Measurements from ENCODE around the gene PPP6R2. TPM values are rescaled to one million over a fixed set of nuclear protein-coding genes. Genes with fewer than 3 reads are reported as not detected.
A peak's percentile ranks its signal among the peaks of the same experiment; 100 is the strongest.

Gene PPP6R2
- total RNA-seq, 5 donors from 2014 or later (not counting 1 experiment from before 2014, with no cell fraction given): 71.2 to 105 (median 96.8) TPM

DNA sequence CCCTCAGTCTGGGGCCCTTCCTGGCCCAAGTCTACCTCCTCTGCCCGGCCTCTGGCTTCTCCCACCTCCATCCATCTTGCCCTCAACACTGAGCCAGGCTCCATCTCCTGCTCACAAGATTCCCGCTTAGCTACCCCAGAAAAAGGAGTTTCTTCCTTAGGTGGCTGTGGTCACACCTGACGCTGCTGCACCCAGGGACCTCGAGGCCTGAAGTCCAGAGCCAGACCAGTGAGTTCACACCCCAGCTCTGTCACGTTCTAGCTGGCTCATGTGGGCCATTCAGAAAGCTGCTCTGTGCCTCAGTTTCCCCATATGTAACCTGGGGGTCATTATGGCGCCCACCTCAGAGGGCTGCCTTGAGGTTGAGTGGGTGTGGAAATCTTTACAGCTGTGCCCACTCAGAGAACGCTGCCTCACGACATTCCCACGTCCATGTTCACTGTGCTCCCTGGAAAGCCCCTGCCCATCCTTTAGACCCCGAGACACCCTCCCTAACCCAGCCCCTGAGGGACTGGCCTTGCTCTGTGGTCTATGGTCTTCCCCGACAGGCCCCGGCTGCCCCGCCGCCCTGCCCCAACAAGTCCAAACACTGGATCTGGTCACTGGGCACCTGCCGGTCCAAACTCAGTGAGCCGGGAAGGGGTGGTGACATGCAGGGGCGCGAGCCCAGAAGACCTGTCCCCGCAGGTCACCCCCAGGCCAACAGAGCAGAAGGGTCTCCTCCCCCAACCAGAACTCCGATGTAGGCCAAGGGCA is 45.4 kb upstream of the PPP6R2 start:
- H3K9me3 ChIP-seq: no peaks in the 10 kb centered on the region
- Mint-ChIP-seq H3K4me1 (peaks cover 3 to 4% (median 4%) of the 10 kb centered on the region in 3 donors), H3K27ac (no peak overlapping the region), H3K4me3 (no peak overlapping the region), H3K36me3 (no peaks in the 10 kb centered on the region), H3K27me3 (peaks cover 12 to 25% of the 10 kb centered on the region in 2 donors), H3K9me3 (no peaks in the 10 kb centered on the region)
- peaks cover 0 to 13% of the 10 kb centered on the region in 2 experiments for H3K4me1 ChIP-seq (ENCODE audit: control insufficient read depth in 1 of 2, extremely low read depth in 1 of 2, insufficient read depth in 2 of 2, low read length in 2 of 2)
- H3K36me3 ChIP-seq (ENCODE audit: control insufficient read depth in 2 of 2, extremely low read depth in 1 of 2, insufficient read depth in 1 of 2, low read length in 1 of 2): no peaks in the 10 kb centered on the region
- POLR2A ChIA-PET: no interaction called here
- DNase-seq (no peak), ATAC-seq (replicated peaks in 1 of 4) (no peak)
- peaks cover 0 to 57% of the 10 kb centered on the region in 2 experiments for H3K27me3 ChIP-seq (replicated peaks in 1 of 2; ENCODE audit: control insufficient read depth in 2 of 2, extremely low read depth in 1 of 2, insufficient read depth in 2 of 2, low read length in 1 of 2)
- WGBS (ENCODE audit: insufficient coverage): 91% methylated on average over 10 of the region's 20 CpGs
- CTCF ChIA-PET: no interaction called here
- H3K4me3 ChIP-seq (ENCODE audit: control insufficient read depth in 1 of 2, extremely low read depth in 1 of 2, low read length in 1 of 2): no peak overlapping the region
- no peak overlapping the region for H3K27ac ChIP-seq (ENCODE audit: low read length)

DNA sequence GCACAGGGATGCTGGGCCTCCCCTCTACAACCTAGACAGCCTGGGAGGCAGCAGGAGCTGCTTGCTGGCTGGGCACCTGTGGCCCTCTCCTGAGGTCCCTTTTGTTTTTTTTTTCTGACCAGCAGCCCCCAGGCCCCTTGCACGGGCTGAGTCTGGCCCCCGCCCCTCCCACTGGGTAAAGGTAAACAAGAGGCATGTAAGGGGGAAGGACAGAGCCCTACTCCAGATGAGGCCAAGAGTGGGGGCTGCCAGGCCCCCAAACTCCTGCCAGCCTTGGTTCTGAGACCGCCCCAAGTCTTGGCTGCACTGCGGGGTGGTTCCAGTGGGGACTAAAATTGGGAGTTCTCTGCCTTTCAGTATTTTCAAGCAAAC is 44.9 kb upstream of the PPP6R2 start:
- H3K36me3 Mint-ChIP-seq: no peaks in the 10 kb centered on the region
- Histone ChIP-seq H3K4me1 (ENCODE audit: control insufficient read depth in 1 of 2, extremely low read depth in 1 of 2, insufficient read depth in 2 of 2, low read length in 2 of 2) (peaks cover 0 to 8% of the 10 kb centered on the region in 2 experiments), H3K36me3 (ENCODE audit: control insufficient read depth in 2 of 2, extremely low read depth in 1 of 2, insufficient read depth in 1 of 2, low read length in 1 of 2) (no peaks in the 10 kb centered on the region), H3K9me3 (no peaks in the 10 kb centered on the region), H3K27ac (ENCODE audit: low read length) (no peak overlapping the region), H3K27me3 (replicated peaks in 1 of 2; ENCODE audit: control insufficient read depth in 2 of 2, extremely low read depth in 1 of 2, insufficient read depth in 2 of 2, low read length in 1 of 2) (peaks cover 0 to 58% of the 10 kb centered on the region in 2 experiments), H3K4me3 (ENCODE audit: control insufficient read depth in 1 of 2, extremely low read depth in 1 of 2, low read length in 1 of 2) (no peak overlapping the region)
- H3K27me3 Mint-ChIP-seq: peaks cover 9 to 22% of the 10 kb centered on the region in 2 donors
- H3K27ac Mint-ChIP-seq: no peak overlapping the region
- POLR2A ChIA-PET: no interaction called here
- H3K4me3 Mint-ChIP-seq: peak overlapping the region in 1 of 3 donors; percentile 45
- H3K9me3 Mint-ChIP-seq: no peaks in the 10 kb centered on the region
- no peaks in the 10 kb centered on the region for H3K4me1 Mint-ChIP-seq
- WGBS (ENCODE audit: insufficient coverage): 88% methylated on average over 4 of the region's 4 CpGs
- CTCF ChIA-PET: no interaction called here
- no peak for DNase-seq
- no peak for ATAC-seq (replicated peaks in 1 of 4)

DNA sequence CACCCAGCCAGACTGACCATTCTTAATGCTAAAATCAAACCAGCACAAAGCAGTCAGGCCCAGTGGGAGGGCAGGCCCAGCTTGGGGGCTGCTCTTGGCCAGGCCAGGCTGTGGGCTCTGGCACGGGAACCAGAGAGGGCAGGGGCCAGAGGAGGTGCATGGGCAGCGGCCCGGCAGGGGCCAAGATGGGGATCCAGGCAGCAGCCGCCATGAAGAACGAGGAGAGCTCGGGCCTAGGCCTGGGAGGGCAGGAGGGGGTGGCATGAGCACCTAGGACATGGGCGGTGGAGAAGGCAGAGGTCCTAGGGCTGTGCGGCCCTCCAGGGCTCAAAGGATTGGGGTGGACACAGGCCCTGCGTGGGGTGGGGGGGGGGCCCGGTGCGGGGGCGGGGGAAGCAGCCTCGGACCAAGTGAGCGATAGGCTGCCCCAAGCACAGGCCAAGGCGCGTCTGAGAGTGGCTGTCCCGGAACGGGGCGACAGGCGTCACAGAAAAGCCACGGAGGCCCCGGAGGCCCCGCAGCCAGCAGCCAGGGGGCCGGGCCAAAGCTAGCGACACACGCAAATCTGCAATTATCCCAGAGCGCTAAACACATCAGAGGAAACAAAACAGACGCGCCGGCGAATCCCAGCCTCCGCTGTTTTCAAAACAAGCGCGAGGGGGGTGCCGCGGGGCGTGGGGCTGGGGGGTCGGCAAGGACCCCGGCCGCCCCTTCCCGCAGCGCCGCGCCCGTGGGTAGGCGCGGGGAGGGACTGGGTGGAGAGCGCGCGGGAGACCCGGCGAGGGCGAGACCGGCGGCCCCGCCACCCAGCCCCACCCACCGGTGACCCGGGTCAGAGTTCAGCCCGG is 44.0 kb upstream of the PPP6R2 start:
- peaks cover 0 to 3% of the 10 kb centered on the region in 2 experiments for H3K4me1 ChIP-seq (ENCODE audit: control insufficient read depth in 1 of 2, extremely low read depth in 1 of 2, insufficient read depth in 2 of 2, low read length in 2 of 2)
- no peak overlapping the region for H3K27ac Mint-ChIP-seq
- peak in 1 of 35 experiments; percentile 19 for DNase-seq
- no peak overlapping the region for H3K27ac ChIP-seq (ENCODE audit: low read length)
- H3K36me3 ChIP-seq (ENCODE audit: control insufficient read depth in 2 of 2, extremely low read depth in 1 of 2, insufficient read depth in 1 of 2, low read length in 1 of 2): no peaks in the 10 kb centered on the region
- WGBS (ENCODE audit: insufficient coverage): 57% methylated on average over 39 of the region's 59 CpGs
- ATAC-seq (replicated peaks in 1 of 4): no peak
- peaks cover 0 to 59% of the 10 kb centered on the region in 2 experiments for H3K27me3 ChIP-seq (replicated peaks in 1 of 2; ENCODE audit: control insufficient read depth in 2 of 2, extremely low read depth in 1 of 2, insufficient read depth in 2 of 2, low read length in 1 of 2)
- H3K9me3 ChIP-seq: no peaks in the 10 kb centered on the region
- no peak overlapping the region for H3K4me3 ChIP-seq (ENCODE audit: control insufficient read depth in 1 of 2, extremely low read depth in 1 of 2, low read length in 1 of 2)
- ChIA-PET POLR2A (no interaction called here), CTCF (no interaction called here)
- H3K9me3 Mint-ChIP-seq: no peaks in the 10 kb centered on the region
- H3K4me3 Mint-ChIP-seq: peak overlapping the region in 1 of 3 donors; percentile 45
- H3K36me3 Mint-ChIP-seq: no peaks in the 10 kb centered on the region
- peaks cover 9 to 24% of the 10 kb centered on the region in 2 donors for H3K27me3 Mint-ChIP-seq
- no peaks in the 10 kb centered on the region for H3K4me1 Mint-ChIP-seq

GRCh38 chr22:50299785-50300619 is 43.1 kb upstream of the PPP6R2 start:
- H3K27me3 ChIP-seq (replicated peaks in 1 of 2; ENCODE audit: control insufficient read depth in 2 of 2, extremely low read depth in 1 of 2, insufficient read depth in 2 of 2, low read length in 1 of 2): peaks cover 0 to 60% of the 10 kb centered on the region in 2 experiments
- H3K4me1 ChIP-seq (ENCODE audit: control insufficient read depth in 1 of 2, extremely low read depth in 1 of 2, insufficient read depth in 2 of 2, low read length in 2 of 2): no peaks in the 10 kb centered on the region
- ATAC-seq (replicated peaks in 1 of 4) (no peak), DNase-seq (no peak)
- H3K27ac Mint-ChIP-seq: no peak overlapping the region
- H3K9me3 ChIP-seq: no peaks in the 10 kb centered on the region
- no peak overlapping the region for H3K4me3 Mint-ChIP-seq
- no peaks in the 10 kb centered on the region for H3K36me3 Mint-ChIP-seq
- POLR2A ChIA-PET: no interaction called here
- WGBS (ENCODE audit: insufficient coverage): 74% methylated on average over 89 of the region's 93 CpGs
- H3K27me3 Mint-ChIP-seq: peaks cover 9 to 23% of the 10 kb centered on the region in 2 donors
- no peaks in the 10 kb centered on the region for H3K36me3 ChIP-seq (ENCODE audit: control insufficient read depth in 2 of 2, extremely low read depth in 1 of 2, insufficient read depth in 1 of 2, low read length in 1 of 2)
- no peaks in the 10 kb centered on the region for H3K9me3 Mint-ChIP-seq
- CTCF ChIA-PET: no interaction called here
- peaks cover 0 to 2% (median 0%) of the 10 kb centered on the region in 3 donors for H3K4me1 Mint-ChIP-seq
- H3K4me3 ChIP-seq (ENCODE audit: control insufficient read depth in 1 of 2, extremely low read depth in 1 of 2, low read length in 1 of 2): no peak overlapping the region
- H3K27ac ChIP-seq (ENCODE audit: low read length): no peak overlapping the region

DNA sequence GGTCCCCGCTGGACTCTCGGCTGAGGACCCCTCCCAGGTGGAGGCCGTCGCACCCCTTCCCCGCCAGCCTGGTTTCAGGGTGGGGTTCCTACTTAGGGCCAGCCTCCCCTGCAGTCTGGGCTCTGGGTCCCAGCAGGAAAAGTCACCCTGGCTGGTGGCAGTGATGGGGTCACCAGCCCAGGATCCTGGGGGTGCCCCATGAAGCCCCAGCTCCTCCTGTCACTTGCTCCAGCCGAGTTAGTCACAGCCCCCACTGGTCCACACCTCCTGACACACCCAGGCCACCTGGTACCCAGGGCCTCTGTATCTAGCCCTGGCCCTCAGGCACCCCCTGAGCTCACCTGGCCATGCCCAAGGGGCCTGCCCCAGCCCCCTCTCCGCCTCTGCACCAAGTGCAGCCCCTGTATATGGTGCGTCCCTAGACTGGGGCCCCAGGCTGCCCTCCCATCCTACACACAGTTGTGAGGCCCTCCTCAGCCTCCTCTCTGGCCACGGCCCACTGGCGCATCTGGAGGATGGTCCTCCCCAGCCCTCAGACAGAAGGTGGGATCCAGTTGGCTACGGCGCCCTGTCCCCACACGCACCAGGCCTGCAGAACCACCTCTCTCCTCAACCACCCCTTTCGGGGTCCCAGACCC is 42.4 kb upstream of the PPP6R2 start:
- Histone ChIP-seq H3K36me3 (ENCODE audit: control insufficient read depth in 2 of 2, extremely low read depth in 1 of 2, insufficient read depth in 1 of 2, low read length in 1 of 2) (no peaks in the 10 kb centered on the region), H3K4me1 (ENCODE audit: control insufficient read depth in 1 of 2, extremely low read depth in 1 of 2, insufficient read depth in 2 of 2, low read length in 2 of 2) (no peaks in the 10 kb centered on the region), H3K27me3 (replicated peaks in 1 of 2; ENCODE audit: control insufficient read depth in 2 of 2, extremely low read depth in 1 of 2, insufficient read depth in 2 of 2, low read length in 1 of 2) (peaks cover 0 to 68% of the 10 kb centered on the region in 2 experiments), H3K4me3 (ENCODE audit: control insufficient read depth in 1 of 2, extremely low read depth in 1 of 2, low read length in 1 of 2) (no peak overlapping the region), H3K27ac (ENCODE audit: low read length) (no peak overlapping the region), H3K9me3 (no peaks in the 10 kb centered on the region)
- no peaks in the 10 kb centered on the region for H3K9me3 Mint-ChIP-seq
- ATAC-seq (replicated peaks in 1 of 4) (no peak), DNase-seq (no peak)
- peaks cover 9 to 25% of the 10 kb centered on the region in 2 donors for H3K27me3 Mint-ChIP-seq
- POLR2A ChIA-PET: no interaction called here
- CTCF ChIA-PET: interaction anchor here in 1 of 2 donors (0.5 kb wide), 1 partner anchor 192 kb away, joined by 3 read pairs; no protein-coding TSS in a partner anchor
- no peak overlapping the region for H3K4me3 Mint-ChIP-seq
- H3K36me3 Mint-ChIP-seq: no peaks in the 10 kb centered on the region
- no peak overlapping the region for H3K27ac Mint-ChIP-seq
- H3K4me1 Mint-ChIP-seq: peaks cover 0 to 2% (median 0%) of the 10 kb centered on the region in 3 donors
- 94% methylated on average over 13 of the region's 14 CpGs for WGBS (ENCODE audit: insufficient coverage)

Data from T-cell (primary cell).